Astrocyte (in vitro differentiated cells and primary cell): Measurements from ENCODE around the gene AHNAK.

Experiments used
- CTCF ChIP-seq: IDR thresholded peaks from 2 replicates; pipeline ENCODE4 v1.5.1; 2011; ENCODE audit warnings: low read depth, mild to moderate bottlenecking, inconsistent platforms, low read length, moderate library complexity; ENCODE audit not compliant: insufficient read depth
- EZH2 ChIP-seq: IDR thresholded peaks from 2 replicates; pipeline ENCODE4 v1.6.1; 2012; ENCODE audit warnings: mild to moderate bottlenecking, low read length, inconsistent platforms; ENCODE audit not compliant: insufficient read depth

GRCh38 chr11:62516736-62517371 lies 29.8 kb downstream of the AHNAK start:
- TF ChIP-seq CTCF (no peak), EZH2 (no peak)
